Measurements from ENCODE around the gene LRCH1. TPM values are rescaled to one million over a fixed set of nuclear protein-coding genes. Genes with fewer than 3 reads are reported as not detected.

The LRCH1 gene
- total and polyA plus RNA-seq, 2 of the 13 experiments (the other 11 are each of a cell fraction or from before 2014, with no cell fraction given), result 4.1 to 12.6 TPM

DNA sequence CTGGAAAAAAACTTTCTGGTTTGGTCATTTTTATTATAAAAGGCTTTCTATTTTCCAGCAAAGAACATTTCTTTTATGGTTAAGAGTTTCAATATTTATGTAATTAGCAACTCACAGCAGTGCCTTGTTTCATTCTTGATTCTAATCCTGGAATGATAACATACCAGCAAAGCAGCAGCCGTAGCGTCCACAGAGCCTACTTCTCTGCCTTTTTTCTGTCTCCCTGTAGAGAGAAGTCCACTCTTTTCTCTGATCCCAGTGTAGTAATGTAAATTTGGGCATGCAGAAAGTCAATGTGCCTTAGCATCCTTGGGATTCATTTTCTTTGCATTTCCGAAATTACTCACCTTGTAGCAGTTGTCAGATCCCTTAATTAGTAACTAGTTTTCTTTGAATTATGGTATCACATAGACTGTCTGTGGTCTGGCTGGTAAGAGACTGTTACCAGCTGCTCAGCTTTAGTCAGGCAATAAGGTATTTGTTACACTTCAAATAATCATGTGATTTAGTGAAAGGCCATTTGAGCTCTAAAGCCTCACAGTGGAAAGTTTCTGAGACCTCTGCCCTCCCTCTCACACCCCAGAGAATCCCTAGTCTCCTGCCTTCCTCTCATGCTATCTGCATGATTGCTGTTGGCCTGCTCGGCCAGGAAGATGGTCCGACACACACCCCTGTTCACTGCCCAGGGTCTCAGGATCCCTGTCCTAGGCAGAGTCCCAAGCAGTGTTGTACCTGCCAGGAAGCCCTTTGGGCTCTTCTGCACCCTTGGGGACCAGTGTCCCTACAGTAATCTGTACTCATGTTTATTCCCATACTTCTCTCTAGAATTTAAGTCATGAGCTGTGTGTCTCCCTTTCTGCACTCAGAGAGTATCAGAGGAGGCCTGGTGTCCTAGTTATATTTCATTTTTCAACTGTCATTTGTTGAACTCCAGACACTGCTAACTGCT, 86.3 kb downstream of the LRCH1 start (continued):
- TF ChIP-seq NFRKB (IDR thresholded peaks at IDR 0.05), result no peak
- no peak for TF ChIP-seq ZNF468 (CRISPR knock-in tag; IDR thresholded peaks at IDR 0.05)
- TF ChIP-seq, protein P1, sequence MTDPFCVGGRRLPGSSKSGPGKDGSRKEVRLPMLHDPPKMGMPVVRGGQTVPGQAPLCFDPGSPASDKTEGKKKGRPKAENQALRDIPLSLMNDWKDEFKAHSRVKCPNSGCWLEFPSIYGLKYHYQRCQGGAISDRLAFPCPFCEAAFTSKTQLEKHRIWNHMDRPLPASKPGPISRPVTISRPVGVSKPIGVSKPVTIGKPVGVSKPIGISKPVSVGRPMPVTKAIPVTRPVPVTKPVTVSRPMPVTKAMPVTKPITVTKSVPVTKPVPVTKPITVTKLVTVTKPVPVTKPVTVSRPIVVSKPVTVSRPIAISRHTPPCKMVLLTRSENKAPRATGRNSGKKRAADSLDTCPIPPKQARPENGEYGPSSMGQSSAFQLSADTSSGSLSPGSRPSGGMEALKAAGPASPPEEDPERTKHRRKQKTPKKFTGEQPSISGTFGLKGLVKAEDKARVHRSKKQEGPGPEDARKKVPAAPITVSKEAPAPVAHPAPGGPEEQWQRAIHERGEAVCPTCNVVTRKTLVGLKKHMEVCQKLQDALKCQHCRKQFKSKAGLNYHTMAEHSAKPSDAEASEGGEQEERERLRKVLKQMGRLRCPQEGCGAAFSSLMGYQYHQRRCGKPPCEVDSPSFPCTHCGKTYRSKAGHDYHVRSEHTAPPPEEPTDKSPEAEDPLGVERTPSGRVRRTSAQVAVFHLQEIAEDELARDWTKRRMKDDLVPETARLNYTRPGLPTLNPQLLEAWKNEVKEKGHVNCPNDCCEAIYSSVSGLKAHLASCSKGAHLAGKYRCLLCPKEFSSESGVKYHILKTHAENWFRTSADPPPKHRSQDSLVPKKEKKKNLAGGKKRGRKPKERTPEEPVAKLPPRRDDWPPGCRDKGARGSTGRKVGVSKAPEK (CRISPR knock-in tag; IDR thresholded peaks at IDR 0.05; ENCODE audit: borderline replicate concordance), result no peak
- no peak for TF ChIP-seq CC2D1A (CRISPR knock-in tag; IDR thresholded peaks at IDR 0.05)
- TF ChIP-seq RFX5 (IDR thresholded peaks at IDR 0.05; ENCODE audit: low read depth, low read length), result no peak
- TF ChIP-seq MBNL3 (CRISPR knock-in tag; conservative IDR thresholded peaks at IDR 0.05), result no peak
- TF ChIP-seq, protein P2, sequence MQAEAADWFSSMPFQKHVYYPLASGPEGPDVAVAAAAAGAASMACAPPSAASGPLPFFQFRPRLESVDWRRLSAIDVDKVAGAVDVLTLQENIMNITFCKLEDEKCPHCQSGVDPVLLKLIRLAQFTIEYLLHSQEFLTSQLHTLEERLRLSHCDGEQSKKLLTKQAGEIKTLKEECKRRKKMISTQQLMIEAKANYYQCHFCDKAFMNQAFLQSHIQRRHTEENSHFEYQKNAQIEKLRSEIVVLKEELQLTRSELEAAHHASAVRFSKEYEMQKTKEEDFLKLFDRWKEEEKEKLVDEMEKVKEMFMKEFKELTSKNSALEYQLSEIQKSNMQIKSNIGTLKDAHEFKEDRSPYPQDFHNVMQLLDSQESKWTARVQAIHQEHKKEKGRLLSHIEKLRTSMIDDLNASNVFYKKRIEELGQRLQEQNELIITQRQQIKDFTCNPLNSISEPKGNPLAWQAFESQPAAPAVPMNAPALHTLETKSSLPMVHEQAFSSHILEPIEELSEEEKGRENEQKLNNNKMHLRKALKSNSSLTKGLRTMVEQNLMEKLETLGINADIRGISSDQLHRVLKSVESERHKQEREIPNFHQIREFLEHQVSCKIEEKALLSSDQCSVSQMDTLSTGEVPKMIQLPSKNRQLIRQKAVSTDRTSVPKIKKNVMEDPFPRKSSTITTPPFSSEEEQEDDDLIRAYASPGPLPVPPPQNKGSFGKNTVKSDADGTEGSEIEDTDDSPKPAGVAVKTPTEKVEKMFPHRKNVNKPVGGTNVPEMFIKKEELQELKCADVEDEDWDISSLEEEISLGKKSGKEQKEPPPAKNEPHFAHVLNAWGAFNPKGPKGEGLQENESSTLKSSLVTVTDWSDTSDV (CRISPR knock-in tag; IDR thresholded peaks at IDR 0.05), result no peak

Data from HepG2 (cell line).